WTC11 (cell line): ENCODE results near the gene GJD3. TPM values are rescaled to one million over a fixed set of nuclear protein-coding genes. Genes with fewer than 3 reads are reported as not detected.

Experiments
- ATAC-seq: fragments of 200-7000 bp; cut with Tn5 transposase; 2 replicates; pipeline ENCODE4 v1.10.0; 2021; ENCODE audit warnings: mild to moderate bottlenecking, moderate library complexity
- CTCF ChIA-PET: fragments of 300-600 bp; sonication (Branson Sonifier 250); formaldehyde crosslinking; loops from one replicate; lab custom pipeline; 2021; ENCODE audit warnings: antibody characterized with exemption; lab: Charles Lee
- POLR2A ChIA-PET: fragments of 350-600 bp; sonication (Branson Sonifier 250); formaldehyde crosslinking; loops from one replicate; lab custom pipeline; 2021; ENCODE audit warnings: antibody characterized with exemption; lab: Charles Lee
- DNase-seq: peaks from one replicate; pipeline ENCODE4 v3.0.0; 2021; ENCODE audit warnings: low spot score
- H3K27ac Mint-ChIP-seq: 2 replicates; pipeline ENCODE4 v1.8.0; 2021; ENCODE audit warnings: mixed read lengths
- H3K27me3 Mint-ChIP-seq: 2 replicates; pipeline ENCODE4 v1.8.0; 2021; ENCODE audit warnings: low read depth, mild to moderate bottlenecking, moderate library complexity, mixed read lengths
- H3K36me3 Mint-ChIP-seq: 2 replicates; pipeline ENCODE4 v1.8.0; 2021; ENCODE audit warnings: mixed read lengths
- H3K4me1 Mint-ChIP-seq: 2 replicates; pipeline ENCODE4 v1.8.0; 2022; ENCODE audit warnings: mixed read lengths
- H3K4me3 Mint-ChIP-seq: 2 replicates; pipeline ENCODE4 v1.8.0; 2021; ENCODE audit warnings: mild to moderate bottlenecking, moderate library complexity, mixed read lengths
- H3K9me3 Mint-ChIP-seq: 2 replicates; pipeline ENCODE4 v1.8.0; 2021; ENCODE audit warnings: mixed read lengths
- AFF4 ChIP-seq: sonication (generic); formaldehyde crosslinking; IDR thresholded peaks from 2 replicates; pipeline ENCODE4 v1.8.1; 2023; ENCODE audit warnings: mild to moderate bottlenecking, missing genetic modification reagents, borderline replicate concordance
- ATF6 ChIP-seq: sonication (generic); formaldehyde crosslinking; IDR thresholded peaks from 2 replicates; pipeline ENCODE4 v1.8.1; 2023; ENCODE audit warnings: mild to moderate bottlenecking, missing genetic modification reagents
- FOXP1 ChIP-seq: sonication (generic); formaldehyde crosslinking; IDR thresholded peaks from 2 replicates; pipeline ENCODE4 v1.8.0; 2022; ENCODE audit warnings: missing genetic modification reagents, mild to moderate bottlenecking, moderate library complexity, borderline replicate concordance
- GABPB1 ChIP-seq: sonication (generic); formaldehyde crosslinking; IDR thresholded peaks from 2 replicates; pipeline ENCODE4 v1.8.1; 2023; ENCODE audit warnings: mild to moderate bottlenecking, missing genetic modification reagents
- JUN ChIP-seq: sonication (generic); formaldehyde crosslinking; IDR thresholded peaks from 2 replicates; pipeline ENCODE4 v1.8.0; 2023; ENCODE audit warnings: mild to moderate bottlenecking, missing genetic modification reagents
- NFATC4 ChIP-seq: fragments of 250-450 bp; sonication (Bioruptor Pico); IDR thresholded peaks from 2 replicates; pipeline ENCODE4 v1.9.0; 2021; ENCODE audit warnings: mild to moderate bottlenecking
- SMAD4 ChIP-seq: sonication (generic); formaldehyde crosslinking; IDR thresholded peaks from 2 replicates; pipeline ENCODE4 v1.8.0; 2022; ENCODE audit warnings: mild to moderate bottlenecking, missing genetic modification reagents
- ZMAT4 ChIP-seq: fragments of 250-450 bp; sonication (Bioruptor Pico); IDR thresholded peaks from 2 replicates; pipeline ENCODE4 v1.9.0; 2021; ENCODE audit warnings: mild to moderate bottlenecking
- ZNF232 ChIP-seq: sonication (generic); formaldehyde crosslinking; IDR thresholded peaks from 2 replicates; pipeline ENCODE4 v1.8.0; 2022; ENCODE audit warnings: mild to moderate bottlenecking, missing genetic modification reagents
- total RNA-seq: library from RNA; stranded (reverse); gene quantifications from 3 replicates; pipeline ENCODE4 v1.2.3, GENCODE V29; 2021
- TF ChIP-seq, protein P1 (sequence below): sonication (generic); formaldehyde crosslinking; IDR thresholded peaks from 2 replicates; pipeline ENCODE4 v1.8.0; 2022; ENCODE audit warnings: missing genetic modification reagents
- TF ChIP-seq, protein P2 (sequence below): sonication (generic); formaldehyde crosslinking; IDR thresholded peaks from 2 replicates; pipeline ENCODE4 v1.8.0; 2022; ENCODE audit warnings: mild to moderate bottlenecking, missing genetic modification reagents
- TF ChIP-seq, protein P3 (sequence below): sonication (generic); formaldehyde crosslinking; IDR thresholded peaks from 2 replicates; pipeline ENCODE4 v1.8.0; 2023; ENCODE audit warnings: missing genetic modification reagents, mild to moderate bottlenecking, borderline replicate concordance

GJD3 gene
- total RNA-seq, 1 experiment from 2014 or later = 2.3 TPM

- ChIA-PET POLR2A (interaction anchor here (1.8 to 2.7 kb wide), 2 partner anchors 11 to 34 kb away, joined by 5 to 8 read pairs; partner anchors contain the start of gene RARA), CTCF (interaction anchor here (0.8 to 5.0 kb wide), 6 partner anchors 11 to 151 kb away, joined by 4 to 56 read pairs (median 26); no protein-coding TSS in a partner anchor)
- no peak overlapping the region for H3K27ac Mint-ChIP-seq
- TF ChIP-seq NFATC4 (CRISPR knock-in tag) = no peak
- TF ChIP-seq, protein P1, sequence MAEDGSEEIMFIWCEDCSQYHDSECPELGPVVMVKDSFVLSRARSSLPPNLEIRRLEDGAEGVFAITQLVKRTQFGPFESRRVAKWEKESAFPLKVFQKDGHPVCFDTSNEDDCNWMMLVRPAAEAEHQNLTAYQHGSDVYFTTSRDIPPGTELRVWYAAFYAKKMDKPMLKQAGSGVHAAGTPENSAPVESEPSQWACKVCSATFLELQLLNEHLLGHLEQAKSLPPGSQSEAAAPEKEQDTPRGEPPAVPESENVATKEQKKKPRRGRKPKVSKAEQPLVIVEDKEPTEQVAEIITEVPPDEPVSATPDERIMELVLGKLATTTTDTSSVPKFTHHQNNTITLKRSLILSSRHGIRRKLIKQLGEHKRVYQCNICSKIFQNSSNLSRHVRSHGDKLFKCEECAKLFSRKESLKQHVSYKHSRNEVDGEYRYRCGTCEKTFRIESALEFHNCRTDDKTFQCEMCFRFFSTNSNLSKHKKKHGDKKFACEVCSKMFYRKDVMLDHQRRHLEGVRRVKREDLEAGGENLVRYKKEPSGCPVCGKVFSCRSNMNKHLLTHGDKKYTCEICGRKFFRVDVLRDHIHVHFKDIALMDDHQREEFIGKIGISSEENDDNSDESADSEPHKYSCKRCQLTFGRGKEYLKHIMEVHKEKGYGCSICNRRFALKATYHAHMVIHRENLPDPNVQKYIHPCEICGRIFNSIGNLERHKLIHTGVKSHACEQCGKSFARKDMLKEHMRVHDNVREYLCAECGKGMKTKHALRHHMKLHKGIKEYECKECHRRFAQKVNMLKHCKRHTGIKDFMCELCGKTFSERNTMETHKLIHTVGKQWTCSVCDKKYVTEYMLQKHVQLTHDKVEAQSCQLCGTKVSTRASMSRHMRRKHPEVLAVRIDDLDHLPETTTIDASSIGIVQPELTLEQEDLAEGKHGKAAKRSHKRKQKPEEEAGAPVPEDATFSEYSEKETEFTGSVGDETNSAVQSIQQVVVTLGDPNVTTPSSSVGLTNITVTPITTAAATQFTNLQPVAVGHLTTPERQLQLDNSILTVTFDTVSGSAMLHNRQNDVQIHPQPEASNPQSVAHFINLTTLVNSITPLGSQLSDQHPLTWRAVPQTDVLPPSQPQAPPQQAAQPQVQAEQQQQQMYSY (CRISPR knock-in tag) = 0 out of 2 replicates have a peak, but pooled peaks have one; percentile 26
- peaks cover 56% of the 10 kb centered on the region for H3K4me1 Mint-ChIP-seq
- DNase-seq = no peak
- no peaks in the 10 kb centered on the region for H3K36me3 Mint-ChIP-seq
- no peak for ATAC-seq
- H3K4me3 Mint-ChIP-seq = peak overlapping the region; percentile 76
- peaks cover 54% of the 10 kb centered on the region for H3K27me3 Mint-ChIP-seq
- no peaks in the 10 kb centered on the region for H3K9me3 Mint-ChIP-seq
Observed at GRCh38 chr17:40343219-40344119, 21.1 kb downstream of the GJD3 start.

GRCh38 chr17:40342504-40343218 lies 21.9 kb downstream of the GJD3 start:
- Mint-ChIP-seq H3K4me1 (peaks cover 49% of the 10 kb centered on the region), H3K27ac (no peak overlapping the region), H3K27me3 (peaks cover 56% of the 10 kb centered on the region), H3K4me3 (peak overlapping the region; percentile 76), H3K9me3 (no peaks in the 10 kb centered on the region), H3K36me3 (no peaks in the 10 kb centered on the region)
- POLR2A ChIA-PET = interaction anchor here (1.8 kb wide), 1 partner anchor 33 kb away, joined by 5 read pairs; the partner anchor contains the start of gene RARA
- DNase-seq = no peak
- CTCF ChIA-PET = interaction anchor here (0.6 to 5.0 kb wide), 6 partner anchors 12 to 39 kb away, joined by 3 to 56 read pairs (median 19); no protein-coding TSS in a partner anchor
- no peak for ATAC-seq
- TF ChIP-seq GABPB1 (no peak), ATF6 (CRISPR knock-in tag) (no peak), ZNF232 (CRISPR knock-in tag) (no peak), JUN (CRISPR knock-in tag) (no peak), FOXP1 (CRISPR knock-in tag) (no peak), SMAD4 (CRISPR knock-in tag) (no peak), ZMAT4 (no peak), AFF4 (CRISPR knock-in tag) (no peak)
- TF ChIP-seq, protein P2, sequence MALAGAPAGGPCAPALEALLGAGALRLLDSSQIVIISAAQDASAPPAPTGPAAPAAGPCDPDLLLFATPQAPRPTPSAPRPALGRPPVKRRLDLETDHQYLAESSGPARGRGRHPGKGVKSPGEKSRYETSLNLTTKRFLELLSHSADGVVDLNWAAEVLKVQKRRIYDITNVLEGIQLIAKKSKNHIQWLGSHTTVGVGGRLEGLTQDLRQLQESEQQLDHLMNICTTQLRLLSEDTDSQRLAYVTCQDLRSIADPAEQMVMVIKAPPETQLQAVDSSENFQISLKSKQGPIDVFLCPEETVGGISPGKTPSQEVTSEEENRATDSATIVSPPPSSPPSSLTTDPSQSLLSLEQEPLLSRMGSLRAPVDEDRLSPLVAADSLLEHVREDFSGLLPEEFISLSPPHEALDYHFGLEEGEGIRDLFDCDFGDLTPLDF (CRISPR knock-in tag) = no peak
- TF ChIP-seq, protein P3, sequence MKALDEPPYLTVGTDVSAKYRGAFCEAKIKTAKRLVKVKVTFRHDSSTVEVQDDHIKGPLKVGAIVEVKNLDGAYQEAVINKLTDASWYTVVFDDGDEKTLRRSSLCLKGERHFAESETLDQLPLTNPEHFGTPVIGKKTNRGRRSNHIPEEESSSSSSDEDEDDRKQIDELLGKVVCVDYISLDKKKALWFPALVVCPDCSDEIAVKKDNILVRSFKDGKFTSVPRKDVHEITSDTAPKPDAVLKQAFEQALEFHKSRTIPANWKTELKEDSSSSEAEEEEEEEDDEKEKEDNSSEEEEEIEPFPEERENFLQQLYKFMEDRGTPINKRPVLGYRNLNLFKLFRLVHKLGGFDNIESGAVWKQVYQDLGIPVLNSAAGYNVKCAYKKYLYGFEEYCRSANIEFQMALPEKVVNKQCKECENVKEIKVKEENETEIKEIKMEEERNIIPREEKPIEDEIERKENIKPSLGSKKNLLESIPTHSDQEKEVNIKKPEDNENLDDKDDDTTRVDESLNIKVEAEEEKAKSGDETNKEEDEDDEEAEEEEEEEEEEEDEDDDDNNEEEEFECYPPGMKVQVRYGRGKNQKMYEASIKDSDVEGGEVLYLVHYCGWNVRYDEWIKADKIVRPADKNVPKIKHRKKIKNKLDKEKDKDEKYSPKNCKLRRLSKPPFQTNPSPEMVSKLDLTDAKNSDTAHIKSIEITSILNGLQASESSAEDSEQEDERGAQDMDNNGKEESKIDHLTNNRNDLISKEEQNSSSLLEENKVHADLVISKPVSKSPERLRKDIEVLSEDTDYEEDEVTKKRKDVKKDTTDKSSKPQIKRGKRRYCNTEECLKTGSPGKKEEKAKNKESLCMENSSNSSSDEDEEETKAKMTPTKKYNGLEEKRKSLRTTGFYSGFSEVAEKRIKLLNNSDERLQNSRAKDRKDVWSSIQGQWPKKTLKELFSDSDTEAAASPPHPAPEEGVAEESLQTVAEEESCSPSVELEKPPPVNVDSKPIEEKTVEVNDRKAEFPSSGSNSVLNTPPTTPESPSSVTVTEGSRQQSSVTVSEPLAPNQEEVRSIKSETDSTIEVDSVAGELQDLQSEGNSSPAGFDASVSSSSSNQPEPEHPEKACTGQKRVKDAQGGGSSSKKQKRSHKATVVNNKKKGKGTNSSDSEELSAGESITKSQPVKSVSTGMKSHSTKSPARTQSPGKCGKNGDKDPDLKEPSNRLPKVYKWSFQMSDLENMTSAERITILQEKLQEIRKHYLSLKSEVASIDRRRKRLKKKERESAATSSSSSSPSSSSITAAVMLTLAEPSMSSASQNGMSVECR (CRISPR knock-in tag) = no peak
